Stomach smooth muscle (tissue), 2 donors: ENCODE measurements around the gene UBE3B.
A peak's percentile ranks its signal among the peaks of the same experiment; 100 is the strongest.

ENCODE experiments used
- H3K27ac ChIP-seq: one replicate; pipeline ENCODE4 v1.7.0; 2013; ENCODE audit warnings: mild to moderate bottlenecking, low read length, inconsistent platforms
- H3K27me3 ChIP-seq, 2 donors: one replicate each; pipeline ENCODE4 v1.7.0; 2013; ENCODE audit warnings: low read length in 2 of 2; ENCODE audit not compliant: insufficient read depth in 2 of 2, control insufficient read depth in 1 of 2
- H3K36me3 ChIP-seq, 2 donors: one replicate each; pipeline ENCODE4 v1.7.0; 2013; ENCODE audit warnings: low read length in 2 of 2; ENCODE audit not compliant: control insufficient read depth in 2 of 2, insufficient read depth in 2 of 2
- H3K4me1 ChIP-seq: one replicate; pipeline ENCODE4 v1.7.0; 2013; ENCODE audit warnings: low read length; ENCODE audit not compliant: control insufficient read depth, insufficient read depth
- H3K4me3 ChIP-seq, 2 donors: one replicate each; pipeline ENCODE4 v1.7.0; 2013; ENCODE audit warnings: low read length in 2 of 2
- H3K9ac ChIP-seq, 2 donors: one replicate each; pipeline ENCODE4 v1.7.0; 2013; ENCODE audit warnings: low read length in 2 of 2, mild to moderate bottlenecking in 1 of 2
- H3K9me3 ChIP-seq, 2 donors: one replicate each; pipeline ENCODE4 v1.7.0; 2013; ENCODE audit warnings: low read length in 2 of 2; ENCODE audit not compliant: control insufficient read depth in 2 of 2
- donor health status: healthy.
- donor health status: Pancreatic carcinoma.

Gene UBE3B

DNA sequence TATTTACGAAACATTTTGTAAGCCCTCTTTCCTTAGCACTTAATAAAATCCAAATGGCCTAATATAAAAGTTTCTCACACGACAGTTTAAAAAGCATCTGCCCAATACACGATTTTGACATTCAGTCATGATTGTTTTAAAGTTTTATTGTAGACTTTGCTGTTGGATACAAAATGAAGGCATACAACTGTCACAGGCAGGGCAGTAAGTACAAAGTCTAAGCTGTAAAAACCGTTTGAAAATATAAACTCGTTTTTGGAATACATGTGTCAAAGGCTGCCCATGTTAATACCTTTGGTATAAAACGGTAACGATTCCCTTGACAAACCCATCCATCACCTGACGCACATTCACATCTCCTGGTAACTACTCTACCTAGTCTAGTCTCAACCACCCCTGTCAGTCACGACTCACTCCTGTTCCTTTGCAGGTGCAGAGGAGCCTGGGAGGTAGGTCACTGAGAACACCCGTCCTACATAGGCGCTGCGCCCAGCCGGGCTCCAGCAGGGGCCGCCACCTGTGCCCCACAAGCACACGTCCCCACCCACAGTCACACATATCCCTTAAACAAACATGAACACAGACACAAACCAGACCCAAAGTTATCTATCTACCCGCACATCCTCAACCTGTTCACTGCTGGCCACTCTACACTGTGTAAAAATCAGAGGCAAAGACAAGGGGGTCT is 27.4 kb upstream of the UBE3B start:
- H3K27me3 ChIP-seq = no peaks in the 10 kb centered on the region
- no peak overlapping the region for H3K4me3 ChIP-seq
- peaks cover 54 to 64% of the 10 kb centered on the region in 2 donors for H3K36me3 ChIP-seq
- H3K9me3 ChIP-seq = no peaks in the 10 kb centered on the region
- peaks cover 49% of the 10 kb centered on the region for H3K4me1 ChIP-seq
- peak overlapping the region; percentile 67 for H3K27ac ChIP-seq
- peak overlapping the region in 1 of 2 donors; percentile 8 for H3K9ac ChIP-seq

DNA sequence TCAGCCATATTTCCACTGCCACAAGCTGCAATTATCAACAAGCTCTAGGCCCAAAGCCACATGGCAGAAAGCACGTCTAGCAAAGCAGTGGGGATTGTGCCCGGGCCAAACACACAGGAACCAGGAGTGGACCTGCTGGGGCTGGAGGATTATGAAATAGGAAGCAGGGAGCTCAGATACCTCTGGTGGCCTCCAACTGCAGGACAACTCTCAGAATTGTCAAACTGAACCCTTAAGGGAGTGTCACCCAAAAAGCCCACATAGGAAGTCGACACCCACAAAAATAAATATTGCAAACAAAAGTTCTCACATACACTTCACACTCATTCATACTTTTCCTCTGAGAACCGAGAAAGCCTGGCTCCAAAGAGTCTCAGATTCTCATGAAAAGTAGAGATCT is 26.5 kb upstream of the UBE3B start:
- H3K36me3 ChIP-seq = peaks cover 59 to 70% of the 10 kb centered on the region in 2 donors
- peaks cover 59% of the 10 kb centered on the region for H3K4me1 ChIP-seq
- peak overlapping the region; percentile 67 for H3K27ac ChIP-seq

DNA sequence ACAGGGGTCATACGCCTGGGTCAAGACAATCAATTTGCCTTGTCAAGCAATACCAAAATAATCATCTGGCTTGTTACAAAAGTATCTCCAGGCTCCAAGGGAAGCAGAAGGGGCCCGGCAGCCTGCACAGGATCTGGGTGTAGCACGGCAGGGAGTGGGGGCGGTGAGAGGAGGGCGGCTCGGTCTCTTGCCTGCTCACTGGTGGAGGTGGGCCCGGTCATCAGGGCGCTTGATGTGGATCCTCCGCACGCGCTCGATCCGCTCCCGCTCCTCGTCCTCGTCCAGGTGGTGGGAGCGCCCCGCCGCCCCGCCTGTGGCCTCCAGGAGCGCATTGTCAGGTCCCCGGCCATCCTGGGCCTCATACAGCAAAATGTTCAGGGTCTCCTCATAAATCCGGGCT is 26.0 kb upstream of the UBE3B start:
- H3K27ac ChIP-seq = peak overlapping the region; percentile 67
- no peak overlapping the region for H3K9ac ChIP-seq
- no peaks in the 10 kb centered on the region for H3K9me3 ChIP-seq
- H3K4me3 ChIP-seq = no peak overlapping the region
- peaks cover 63 to 69% of the 10 kb centered on the region in 2 donors for H3K36me3 ChIP-seq
- H3K4me1 ChIP-seq = peaks cover 60% of the 10 kb centered on the region
- H3K27me3 ChIP-seq = no peaks in the 10 kb centered on the region

More for the DNA sequence above, 26.5 kb upstream of the UBE3B start:
- H3K4me3 ChIP-seq = no peak overlapping the region
- no peaks in the 10 kb centered on the region for H3K27me3 ChIP-seq
- H3K9me3 ChIP-seq = no peaks in the 10 kb centered on the region
- H3K9ac ChIP-seq = no peak overlapping the region

DNA sequence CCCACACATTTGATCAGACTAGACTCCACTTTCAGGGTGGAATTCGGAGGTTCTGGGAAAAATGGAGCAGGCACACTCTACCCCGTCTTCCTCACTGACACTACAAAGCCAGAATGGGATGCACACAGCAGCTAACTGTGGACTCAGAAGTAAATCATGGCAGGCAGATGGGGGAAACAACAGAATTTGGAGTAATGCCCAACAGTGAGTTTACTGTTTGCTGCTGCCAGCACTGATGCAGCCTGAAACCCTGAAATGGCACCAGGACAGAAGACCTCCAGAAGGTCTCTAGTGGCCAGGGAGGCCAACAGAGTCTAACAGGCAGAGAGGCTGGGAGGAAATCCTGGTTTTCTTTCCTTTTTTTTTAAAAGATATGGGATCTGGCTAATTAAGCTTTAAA is 24.9 kb upstream of the UBE3B start:
- Histone ChIP-seq H3K4me3 (peak overlapping the region in 1 of 2 donors; percentile 15), H3K27ac (peak overlapping the region; percentile 46), H3K4me1 (peaks cover 68% of the 10 kb centered on the region), H3K9me3 (no peaks in the 10 kb centered on the region), H3K27me3 (no peaks in the 10 kb centered on the region), H3K36me3 (peaks cover 65 to 70% of the 10 kb centered on the region in 2 donors), H3K9ac (peak overlapping the region in 1 of 2 donors; percentile 21)

DNA sequence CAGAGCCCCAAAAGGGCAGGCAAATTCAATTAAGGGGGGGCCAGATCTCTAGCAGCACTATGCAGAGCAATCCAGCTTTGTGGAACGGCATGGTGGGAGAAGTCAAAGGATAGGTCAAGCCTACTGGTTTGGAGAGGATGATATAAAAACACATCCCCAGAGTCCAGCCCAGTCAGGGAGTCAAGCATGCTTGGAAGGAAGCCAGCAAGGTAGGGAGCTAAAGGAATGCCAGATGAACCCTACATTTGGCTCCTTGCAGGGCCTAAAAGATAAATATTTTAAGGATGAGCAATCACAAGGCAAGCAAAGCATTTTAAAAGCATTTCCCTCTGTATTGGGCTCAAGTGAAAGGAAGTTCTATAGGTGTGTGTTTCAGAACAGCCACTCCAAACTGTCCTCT is 21.7 kb upstream of the UBE3B start:
- no peaks in the 10 kb centered on the region for H3K27me3 ChIP-seq
- peaks cover 60 to 64% of the 10 kb centered on the region in 2 donors for H3K36me3 ChIP-seq
- no peaks in the 10 kb centered on the region for H3K9me3 ChIP-seq
- H3K4me3 ChIP-seq = no peak overlapping the region
- H3K27ac ChIP-seq = peak overlapping the region; percentile 100
- peaks cover 82% of the 10 kb centered on the region for H3K4me1 ChIP-seq
- H3K9ac ChIP-seq = no peak overlapping the region

DNA sequence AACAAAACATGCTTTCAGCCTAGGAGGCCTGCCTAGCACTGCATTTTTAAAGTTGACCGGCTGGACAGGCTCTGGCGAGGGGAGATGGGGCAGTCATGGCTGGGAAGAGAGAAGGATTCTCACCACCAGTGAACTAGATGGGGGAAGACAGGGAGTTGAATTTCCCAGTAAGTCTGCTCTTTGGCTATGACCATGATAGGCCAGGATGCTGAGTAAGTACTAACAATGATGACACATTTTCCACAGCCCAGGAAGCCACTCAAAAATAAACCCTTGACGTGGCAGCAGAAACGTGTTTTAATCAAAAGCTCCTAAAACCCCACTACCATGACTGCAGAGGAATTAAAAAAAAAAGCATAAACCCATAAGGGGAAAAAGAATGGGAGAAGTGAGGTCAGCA is 19.3 kb upstream of the UBE3B start:
- H3K9ac ChIP-seq = peak overlapping the region; percentile 47 to 59
- H3K4me3 ChIP-seq = peak overlapping the region in 1 of 2 donors; percentile 35
- H3K9me3 ChIP-seq = no peaks in the 10 kb centered on the region
- H3K4me1 ChIP-seq = peaks cover 81% of the 10 kb centered on the region
- peak overlapping the region; percentile 100 for H3K27ac ChIP-seq
- no peaks in the 10 kb centered on the region for H3K27me3 ChIP-seq
- peaks cover 50% of the 10 kb centered on the region in 2 donors for H3K36me3 ChIP-seq

DNA sequence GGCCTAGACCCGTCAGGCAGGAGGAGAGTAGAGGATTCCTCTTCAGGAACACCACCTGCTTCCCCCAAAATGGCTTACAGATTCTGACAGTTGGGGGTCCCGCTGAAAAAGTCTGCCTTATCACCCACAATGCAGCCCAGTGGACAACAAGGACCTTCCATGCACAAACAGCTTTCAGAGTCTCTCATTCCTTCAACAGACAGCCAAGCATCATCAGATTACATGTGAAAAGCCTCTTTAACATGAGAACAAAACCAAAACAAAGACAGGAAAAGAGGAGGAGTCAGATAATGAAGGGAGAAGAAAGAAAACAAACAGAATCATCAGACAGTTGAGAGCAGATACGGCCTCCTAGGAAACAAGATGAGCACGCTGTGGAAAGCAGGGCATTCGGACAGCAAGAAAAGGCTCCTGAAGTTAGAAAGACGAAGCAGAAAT is 18.6 kb upstream of the UBE3B start:
- H3K9me3 ChIP-seq = no peaks in the 10 kb centered on the region
- peak overlapping the region in 1 of 2 donors; percentile 35 for H3K4me3 ChIP-seq
- peaks cover 88% of the 10 kb centered on the region for H3K4me1 ChIP-seq
- H3K36me3 ChIP-seq = peaks cover 44% of the 10 kb centered on the region in 2 donors
- H3K27ac ChIP-seq = peak overlapping the region; percentile 100
- H3K27me3 ChIP-seq = no peaks in the 10 kb centered on the region
- peak overlapping the region; percentile 59 to 68 for H3K9ac ChIP-seq

DNA sequence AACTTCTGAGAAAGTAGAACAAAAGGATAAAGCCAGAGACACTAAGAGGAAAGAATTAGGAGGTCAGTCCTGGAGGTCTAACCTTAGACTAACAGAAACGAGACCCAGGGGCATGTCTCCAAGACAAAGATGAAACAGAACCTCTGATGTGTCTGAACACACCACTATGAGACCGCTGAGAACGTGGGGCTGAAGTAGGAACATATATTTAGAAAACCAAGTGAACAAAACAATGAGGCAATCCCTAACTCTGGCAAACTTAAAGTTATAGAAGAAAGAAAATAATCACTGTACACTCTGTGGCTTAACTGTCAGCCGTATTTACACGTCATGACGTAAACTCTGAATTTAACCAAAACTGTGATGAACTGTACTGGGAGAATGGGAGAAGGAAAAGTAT is 18.2 kb upstream of the UBE3B start:
- peaks cover 39 to 41% of the 10 kb centered on the region in 2 donors for H3K36me3 ChIP-seq
- peak overlapping the region; percentile 100 for H3K27ac ChIP-seq
- H3K9ac ChIP-seq = peak overlapping the region; percentile 2 to 59
- peaks cover 90% of the 10 kb centered on the region for H3K4me1 ChIP-seq
- H3K27me3 ChIP-seq = no peaks in the 10 kb centered on the region
- no peaks in the 10 kb centered on the region for H3K9me3 ChIP-seq
- peak overlapping the region in 1 of 2 donors; percentile 30 for H3K4me3 ChIP-seq

DNA sequence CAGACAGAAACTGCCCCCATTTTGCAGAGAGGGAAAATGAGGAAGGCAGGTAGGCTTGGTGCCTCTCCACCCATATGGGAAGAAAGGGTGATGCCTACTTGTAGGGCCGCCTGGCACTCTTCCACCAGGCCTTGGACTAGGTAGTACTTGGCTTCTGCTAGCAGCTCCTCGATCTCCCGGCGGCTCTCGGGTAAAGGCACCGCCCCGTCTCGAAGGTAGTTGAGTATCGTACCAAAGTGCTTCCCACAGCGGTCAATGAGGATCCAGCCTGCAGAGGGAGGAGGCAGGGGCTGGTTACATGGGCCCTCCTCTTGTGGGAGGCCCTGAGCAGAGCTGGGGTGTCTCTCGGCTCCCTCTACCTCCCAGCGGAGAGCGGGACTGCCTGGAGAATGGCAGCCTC is 16.9 kb upstream of the UBE3B start:
- H3K9me3 ChIP-seq = no peaks in the 10 kb centered on the region
- peak overlapping the region; percentile 82 to 94 for H3K9ac ChIP-seq
- H3K27me3 ChIP-seq = no peaks in the 10 kb centered on the region
- H3K27ac ChIP-seq = peak overlapping the region; percentile 100
- peak overlapping the region in 1 of 2 donors; percentile 24 for H3K4me3 ChIP-seq
- H3K4me1 ChIP-seq = peaks cover 91% of the 10 kb centered on the region
- H3K36me3 ChIP-seq = peaks cover 29 to 35% of the 10 kb centered on the region in 2 donors

DNA sequence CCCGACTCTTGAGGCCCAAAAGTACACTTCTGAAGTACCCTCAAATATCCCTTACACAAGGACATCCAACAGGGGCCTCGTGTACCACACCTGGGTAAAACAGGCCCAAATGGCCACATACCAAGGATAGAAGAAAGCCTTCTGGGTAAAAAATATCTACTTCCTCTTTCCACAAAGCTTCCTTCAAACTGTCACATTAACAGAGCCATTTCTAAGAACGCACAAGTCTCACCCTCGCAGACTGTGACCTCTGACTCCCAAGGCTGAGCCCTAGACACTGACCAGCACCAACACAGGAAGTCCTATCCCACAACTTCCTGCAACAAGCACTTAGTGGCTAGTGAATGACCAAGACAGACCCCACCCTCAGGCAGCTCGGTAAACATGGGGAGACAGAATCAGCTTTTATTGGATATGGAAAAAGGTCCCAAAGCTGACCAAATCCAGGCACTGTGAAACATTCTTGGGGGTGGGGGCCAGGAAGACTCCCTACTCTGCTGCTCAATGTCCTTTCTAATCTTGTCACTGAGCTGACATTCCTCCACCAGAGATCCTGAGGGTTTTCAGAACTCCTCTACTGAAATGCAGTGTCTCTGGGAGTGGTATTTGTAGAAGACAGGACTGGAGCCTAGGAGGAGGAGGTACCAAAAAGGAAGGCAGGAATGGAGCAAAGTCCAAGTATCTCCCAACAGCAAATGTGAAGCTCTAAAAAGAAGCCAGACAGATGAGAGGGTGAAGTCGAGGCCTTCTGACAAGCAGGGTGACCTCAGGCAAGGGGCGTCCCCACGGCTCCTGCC is 16.2 kb upstream of the UBE3B start:
- H3K9me3 ChIP-seq = no peaks in the 10 kb centered on the region
- H3K9ac ChIP-seq = peak overlapping the region; percentile 82 to 94
- H3K4me1 ChIP-seq = peaks cover 93% of the 10 kb centered on the region
- peak overlapping the region; percentile 100 for H3K27ac ChIP-seq
- H3K36me3 ChIP-seq = peaks cover 27 to 29% of the 10 kb centered on the region in 2 donors
- no peaks in the 10 kb centered on the region for H3K27me3 ChIP-seq
- peak overlapping the region; percentile 24 for H3K4me3 ChIP-seq
